Panc1 (cell line): ENCODE measurements around the gene LYZL2. TPM values are rescaled to one million over a fixed set of nuclear protein-coding genes. Genes with fewer than 3 reads are reported as not detected.
"Not testable (repeated sequence)": the region's sequence is repeated elsewhere in the genome, so short reads cannot be mapped to it uniquely, and the experiment has no call there.

ENCODE experiments used
- ATAC-seq: fragments of 200-7000 bp; cut with Tn5 transposase; 2 replicates; pipeline ENCODE4 v1.9.1; 2020; ENCODE audit warnings: mild to moderate bottlenecking, moderate library complexity
- BruUV-seq: library from RNA; stranded (reverse); fragments of 400-500 nt; replicated peaks from 2 replicates; lab custom pipeline; 2021; lab: Mats Ljungman, UMichigan
- CTCF ChIA-PET: fragments of 300-600 bp; sonication (Branson Sonifier 250); formaldehyde crosslinking; loops from one replicate; lab custom pipeline; 2022; ENCODE audit warnings: antibody characterized with exemption; lab: Charles Lee
- POLR2A ChIA-PET: fragments of 300-600 bp; sonication (Branson Sonifier 250); formaldehyde crosslinking; loops from one replicate; lab custom pipeline; 2022; ENCODE audit warnings: antibody characterized with exemption; lab: Charles Lee
- DNase-seq: peaks from one replicate; pipeline ENCODE4 v3.0.0-alpha.2; 2010; ENCODE audit warnings: low read depth, low spot score
- H3K27ac ChIP-seq: 2 replicates; pipeline ENCODE4 v1.5.1; 2011; ENCODE audit warnings: mild to moderate bottlenecking, low read length, inconsistent platforms
- H3K27me3 ChIP-seq: fragments of 200-500 bp; sonication (Bioruptor generic); 2 replicates; pipeline ENCODE4 v1.6.0; 2014; ENCODE audit warnings: low read length, inconsistent platforms; ENCODE audit not compliant: control insufficient read depth, insufficient read depth
- H3K36me3 ChIP-seq: fragments of 200-500 bp; sonication (Bioruptor generic); 2 replicates; pipeline ENCODE4 v1.5.1; 2014; ENCODE audit warnings: inconsistent platforms, mild to moderate bottlenecking, low read length, moderate library complexity; ENCODE audit not compliant: control insufficient read depth, insufficient read depth
- H3K4me1 ChIP-seq: 2 replicates; pipeline ENCODE4 v1.5.1; 2011; ENCODE audit warnings: inconsistent platforms, mild to moderate bottlenecking, low read length, moderate library complexity; ENCODE audit not compliant: control insufficient read depth, insufficient read depth
- H3K4me3 ChIP-seq, 2 experiments: 2 replicates each; pipeline ENCODE4 v1.5.1; 2011 to 2012; ENCODE audit warnings: low read depth in 2 of 2, low read length in 2 of 2, mild to moderate bottlenecking in 2 of 2, inconsistent platforms in 1 of 2, moderate library complexity in 1 of 2
- H3K9me3 ChIP-seq: fragments of 200-500 bp; sonication (Bioruptor generic); 2 replicates; pipeline ENCODE4 v1.5.1; 2014; ENCODE audit warnings: low read depth, mild to moderate bottlenecking, inconsistent platforms, low read length, moderate library complexity; ENCODE audit not compliant: control insufficient read depth, insufficient read depth
- CTCF ChIP-seq: fragments of 450-650 bp; IDR thresholded peaks from 2 replicates; pipeline ENCODE4 v1.5.1; 2017; ENCODE audit warnings: mild to moderate bottlenecking
- POLR2AphosphoS5 ChIP-seq: IDR thresholded peaks from 2 replicates; pipeline ENCODE4 v1.6.1; 2012; ENCODE audit warnings: mild to moderate bottlenecking, low read depth, low read length, moderate library complexity
- REST ChIP-seq, 2 experiments: IDR thresholded peaks; 2 replicates each; pipeline ENCODE4 v1.6.1; 2011 to 2012; ENCODE audit warnings: low read depth in 2 of 2, control low read depth in 1 of 2, low read length in 1 of 2, mild to moderate bottlenecking in 1 of 2, moderate library complexity in 1 of 2; ENCODE audit not compliant: insufficient read depth in 1 of 2
- SIN3A ChIP-seq: IDR thresholded peaks from 2 replicates; pipeline ENCODE4 v1.6.1; 2012; ENCODE audit warnings: low read depth, mild to moderate bottlenecking, low read length, moderate library complexity, borderline replicate concordance; ENCODE audit not compliant: insufficient read depth
- TCF7L2 ChIP-seq: IDR thresholded peaks from 2 replicates; pipeline ENCODE4 v1.6.1; 2011; ENCODE audit warnings: mild to moderate bottlenecking, low read depth, low read length, inconsistent platforms
- in situ Hi-C: cut with HindIII; loops from 2 replicates; pipeline ENCODE4 v1.10.0; 2016; ENCODE audit warnings: low sequenced_read_pairs, low pct_unique_long_range_greater_than_20kb
- intact Hi-C: fragments of 100-400 bp; cut with micrococcal nuclease; formaldehyde crosslinking; loops from one replicate; pipeline ENCODE4 v1.10.0; 2022; ENCODE audit not compliant: unreplicated experiment
- total RNA-seq: library from RNA; stranded (reverse); gene quantifications from one replicate; pipeline ENCODE4 v1.2.1, GENCODE V29; 2021; ENCODE audit not compliant: unreplicated experiment

Gene LYZL2
- total RNA-seq, 1 experiment from 2014 or later = not detected

GRCh38 chr10:30600005-30600404, 29.5 kb downstream of the LYZL2 start:
- intact Hi-C loops = no loop called here
- CTCF ChIA-PET = no interaction called here
- in situ Hi-C loops = no loop called here
- ATAC-seq (no peak), DNase-seq (no peak)
- H3K9me3 ChIP-seq = no peaks in the 10 kb centered on the region
- no peak for TF ChIP-seq SIN3A
- no peaks in the 10 kb centered on the region for H3K27me3 ChIP-seq
- H3K36me3 ChIP-seq = no peaks in the 10 kb centered on the region
- no peak overlapping the region for H3K4me3 ChIP-seq
- BruUV-seq = no TSS peak
- no peaks in the 10 kb centered on the region for H3K4me1 ChIP-seq
- no peak overlapping the region for H3K27ac ChIP-seq
- POLR2A ChIA-PET = no interaction called here

- H3K27me3 ChIP-seq = no peaks in the 10 kb centered on the region
- H3K27ac ChIP-seq = no peak overlapping the region
- DNase-seq (no peak), ATAC-seq (no peak)
- H3K36me3 ChIP-seq = no peaks in the 10 kb centered on the region
- no peak overlapping the region for H3K4me3 ChIP-seq
- CTCF ChIA-PET = interaction anchor here (0.6 kb wide), 1 partner anchor 69 kb away, joined by 5 read pairs; no protein-coding TSS in a partner anchor
- no TSS peak for BruUV-seq
- no peaks in the 10 kb centered on the region for H3K4me1 ChIP-seq
- POLR2A ChIA-PET = no interaction called here
- H3K9me3 ChIP-seq = no peaks in the 10 kb centered on the region
- intact Hi-C loops (no loop called here), in situ Hi-C loops (no loop called here)
- TF ChIP-seq POLR2AphosphoS5 (no peak), TCF7L2 (no peak), CTCF (no peak), SIN3A (no peak), REST (IDR thresholded peaks at IDR 0.05; ENCODE audit: insufficient read depth in 1 of 2, low read depth in 2 of 2, low read length in 1 of 2) (no peak)
Measured at GRCh38 chr10:30598105-30598776, 31.3 kb downstream of the LYZL2 start.

- BruUV-seq, CTCF ChIA-PET, H3K27me3 ChIP-seq, H3K27ac ChIP-seq, H3K4me1 ChIP-seq, H3K36me3 ChIP-seq, H3K9me3 ChIP-seq, H3K4me3 ChIP-seq, intact Hi-C loops, in situ Hi-C loops, ATAC-seq, DNase-seq, POLR2A ChIA-PET: not testable (repeated sequence)
Measured at GRCh38 chr10:30597433-30597824, 32.1 kb downstream of the LYZL2 start.

- H3K9me3 ChIP-seq, POLR2A ChIA-PET, DNase-seq, CTCF ChIA-PET, H3K36me3 ChIP-seq, H3K27me3 ChIP-seq, H3K27ac ChIP-seq, H3K4me3 ChIP-seq, ATAC-seq, intact Hi-C loops, BruUV-seq, H3K4me1 ChIP-seq, in situ Hi-C loops: not testable (repeated sequence)
Measured at GRCh38 chr10:30596493-30597432, 32.8 kb downstream of the LYZL2 start.
